Left ventricle myocardium inferior (tissue), 1 donor: ENCODE data around the gene TMC6. TPM values are rescaled to one million over a fixed set of nuclear protein-coding genes. Genes with fewer than 3 reads are reported as not detected.

ENCODE experiments used
- DNase-seq: peaks from one replicate; pipeline ENCODE4 v3.0.0-alpha.2; 2020
- H3K27ac ChIP-seq: fragments of 200-600 bp; replicated peaks from 2 replicates; pipeline ENCODE4 v1.8.0; 2021
- H3K27me3 ChIP-seq: fragments of 200-600 bp; 2 replicates; pipeline ENCODE4 v1.8.0; 2021; ENCODE audit warnings: low read depth
- H3K36me3 ChIP-seq: fragments of 200-600 bp; 2 replicates; pipeline ENCODE4 v1.8.0; 2021
- H3K4me1 ChIP-seq: fragments of 200-600 bp; 2 replicates; pipeline ENCODE4 v1.8.0; 2021
- H3K4me3 ChIP-seq: fragments of 200-600 bp; 2 replicates; pipeline ENCODE4 v1.8.0; 2021; ENCODE audit warnings: mild to moderate bottlenecking, moderate library complexity
- H3K9me3 ChIP-seq: fragments of 200-600 bp; replicated peaks from 2 replicates; pipeline ENCODE4 v1.8.0; 2021
- intact Hi-C: fragments of 100-400 bp; cut with micrococcal nuclease; formaldehyde crosslinking; loops from one replicate; pipeline ENCODE4 v1.11.0; 2022
- total RNA-seq: library from RNA; stranded (reverse); fragmentation: NEBNext Ultra II Directional; extraction: Animal tissue kit (Norgen Biotek cat#: 25700); gene quantifications from one replicate; pipeline ENCODE4 v1.2.1, GENCODE V29; 2021
- TF ChIP-seq, protein P1 (sequence below): fragments of 200-600 bp; IDR thresholded peaks from 2 replicates; pipeline ENCODE4 v1.8.0; 2021; ENCODE audit warnings: antibody characterized with exemption, mild to moderate bottlenecking, borderline replicate concordance
- donor health status: DM: no; HTN: yes; CAD: no; lungs with severe emphysema.

The TMC6 gene
- total RNA-seq, 1 donor from 2014 or later = 39.5 TPM

DNA sequence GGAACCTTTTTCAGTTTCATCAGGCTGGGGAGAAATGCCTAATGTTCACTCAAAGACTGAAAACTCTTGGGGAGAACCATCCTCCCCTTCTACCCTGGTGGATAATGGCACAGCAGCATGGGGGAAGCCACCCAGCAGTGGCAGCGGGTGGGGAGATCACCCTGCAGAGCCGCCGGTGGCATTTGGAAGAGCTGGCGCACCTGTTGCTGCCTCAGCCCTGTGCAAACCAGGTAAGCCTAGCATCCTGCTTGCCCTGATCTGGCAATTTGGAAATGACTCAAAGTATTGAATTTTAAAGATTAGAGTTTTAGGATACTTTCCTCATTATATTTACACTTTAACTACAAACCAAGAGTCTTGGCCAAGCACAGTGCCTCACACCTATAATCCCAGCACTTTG is 63.8 kb downstream of the TMC6 start:
- H3K27ac ChIP-seq = no peak overlapping the region
- H3K9me3 ChIP-seq = no peaks in the 10 kb centered on the region
- no peak overlapping the region for H3K4me3 ChIP-seq
- peaks cover 41% of the 10 kb centered on the region for H3K36me3 ChIP-seq
- TF ChIP-seq, protein P1, sequence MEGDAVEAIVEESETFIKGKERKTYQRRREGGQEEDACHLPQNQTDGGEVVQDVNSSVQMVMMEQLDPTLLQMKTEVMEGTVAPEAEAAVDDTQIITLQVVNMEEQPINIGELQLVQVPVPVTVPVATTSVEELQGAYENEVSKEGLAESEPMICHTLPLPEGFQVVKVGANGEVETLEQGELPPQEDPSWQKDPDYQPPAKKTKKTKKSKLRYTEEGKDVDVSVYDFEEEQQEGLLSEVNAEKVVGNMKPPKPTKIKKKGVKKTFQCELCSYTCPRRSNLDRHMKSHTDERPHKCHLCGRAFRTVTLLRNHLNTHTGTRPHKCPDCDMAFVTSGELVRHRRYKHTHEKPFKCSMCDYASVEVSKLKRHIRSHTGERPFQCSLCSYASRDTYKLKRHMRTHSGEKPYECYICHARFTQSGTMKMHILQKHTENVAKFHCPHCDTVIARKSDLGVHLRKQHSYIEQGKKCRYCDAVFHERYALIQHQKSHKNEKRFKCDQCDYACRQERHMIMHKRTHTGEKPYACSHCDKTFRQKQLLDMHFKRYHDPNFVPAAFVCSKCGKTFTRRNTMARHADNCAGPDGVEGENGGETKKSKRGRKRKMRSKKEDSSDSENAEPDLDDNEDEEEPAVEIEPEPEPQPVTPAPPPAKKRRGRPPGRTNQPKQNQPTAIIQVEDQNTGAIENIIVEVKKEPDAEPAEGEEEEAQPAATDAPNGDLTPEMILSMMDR = no peak
- no peaks in the 10 kb centered on the region for H3K27me3 ChIP-seq
- DNase-seq = no peak
- peaks cover 36% of the 10 kb centered on the region for H3K4me1 ChIP-seq
- intact Hi-C loops = no loop called here

DNA sequence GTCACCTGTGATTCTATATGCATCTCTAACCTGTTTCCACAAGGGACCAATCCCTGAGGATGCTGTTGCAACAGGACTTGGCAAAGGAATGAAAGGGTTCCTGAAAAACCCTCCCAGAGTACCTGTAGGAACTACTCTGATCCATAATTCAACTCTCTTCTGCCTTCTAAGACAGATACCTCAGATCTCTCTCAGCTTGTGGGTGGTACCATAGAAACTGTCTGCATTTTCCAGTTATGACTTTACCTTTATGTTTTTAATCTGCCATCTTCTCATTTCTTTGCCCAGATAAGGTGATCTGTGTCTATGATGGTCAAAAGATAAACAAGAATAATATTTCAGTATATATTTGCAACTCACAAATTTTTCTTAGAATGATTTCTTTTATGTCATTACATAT is 65.1 kb downstream of the TMC6 start:
- TF ChIP-seq, protein P1 = no peak

DNA sequence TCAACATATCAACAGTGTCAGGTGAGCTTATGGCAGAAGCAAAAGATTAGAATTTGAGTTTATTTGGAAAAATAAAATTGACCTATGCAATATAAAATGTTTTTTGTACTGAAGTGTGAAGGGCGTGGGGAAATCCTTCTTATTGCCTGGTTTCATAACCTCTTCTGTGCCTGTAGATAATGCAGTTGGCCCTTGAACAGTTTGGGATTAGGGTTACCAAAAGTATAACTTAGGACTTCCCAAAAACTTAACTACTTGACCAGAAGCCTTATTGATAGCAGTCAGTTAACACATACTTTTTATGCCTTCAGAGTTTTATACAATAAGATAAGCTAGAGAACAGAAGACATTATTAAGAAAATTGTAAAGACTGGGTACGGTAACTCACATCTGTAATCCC is 66.0 kb downstream of the TMC6 start:
- Histone ChIP-seq H3K36me3 (peaks cover 20% of the 10 kb centered on the region), H3K4me1 (peaks cover 57% of the 10 kb centered on the region), H3K4me3 (no peak overlapping the region), H3K27me3 (no peaks in the 10 kb centered on the region), H3K9me3 (no peaks in the 10 kb centered on the region), H3K27ac (no peak overlapping the region)
- no peak for DNase-seq
- TF ChIP-seq, protein P1 = no peak
- intact Hi-C loops = no loop called here

More for the DNA sequence above, 65.1 kb downstream of the TMC6 start:
- Histone ChIP-seq H3K4me3 (no peak overlapping the region), H3K27ac (no peak overlapping the region), H3K9me3 (no peaks in the 10 kb centered on the region), H3K36me3 (peaks cover 29% of the 10 kb centered on the region), H3K27me3 (no peaks in the 10 kb centered on the region), H3K4me1 (peaks cover 48% of the 10 kb centered on the region)
- no peak for DNase-seq
- intact Hi-C loops = no loop called here

Other genes with a start within 250 kb of the TMC6 start
- gene TNRC6C, start 170.1 kb downstream of the TMC6 start, total RNA-seq = 19.7 TPM
- gene TMC8, start 2.0 kb upstream of the TMC6 start, total RNA-seq = 1.3 TPM
- not detected for gene C17orf99, start 17.6 kb upstream of the TMC6 start, total RNA-seq
- gene SYNGR2, start 39.8 kb upstream of the TMC6 start, total RNA-seq = 86.9 TPM
- 1.8 TPM for gene TK1, start 58.3 kb upstream of the TMC6 start, total RNA-seq
- gene AFMID, start 58.6 kb upstream of the TMC6 start, total RNA-seq = 22.5 TPM
- gene BIRC5, start 85.5 kb upstream of the TMC6 start, total RNA-seq = 0.69 TPM
- gene TMEM235, start 102.9 kb upstream of the TMC6 start, total RNA-seq = not detected
- 9.5 TPM for gene SOCS3, start 231.3 kb upstream of the TMC6 start, total RNA-seq
- gene PGS1, start 249.9 kb upstream of the TMC6 start, total RNA-seq = 17.1 TPM